Fibroblast of upper back skin (primary cell): ENCODE measurements around the gene KLRK1.
A peak's percentile ranks its signal among the peaks of the same experiment; 100 is the strongest.
"Not testable (repeated sequence)": the region's sequence is repeated elsewhere in the genome, so short reads cannot be mapped to it uniquely, and the experiment has no call there.

Experiments used
- DNase-seq: peaks from one replicate; pipeline ENCODE4 v3.0.0-alpha.2; 2013

KLRK1 gene

GRCh38 chr12:10387498-10387897 lies 2.3 kb downstream of the KLRK1 start:
- not testable (repeated sequence) for DNase-seq

- no peak for DNase-seq
Measured at GRCh38 chr12:10386857-10387256, 3.0 kb downstream of the KLRK1 start.

- peak; percentile 86 for DNase-seq
Measured at GRCh38 chr12:10385166-10385613, 4.7 kb downstream of the KLRK1 start.

GRCh38 chr12:10384191-10384590 lies 5.7 kb downstream of the KLRK1 start:
- no peak for DNase-seq

GRCh38 chr12:10381928-10382628 lies 7.8 kb downstream of the KLRK1 start:
- no peak for DNase-seq

- DNase-seq: not testable (repeated sequence)
Measured at GRCh38 chr12:10378737-10379136, 11.1 kb downstream of the KLRK1 start.

GRCh38 chr12:10374624-10375018 lies 15.2 kb downstream of the KLRK1 start:
- no peak for DNase-seq

GRCh38 chr12:10372559-10372958 lies 17.3 kb downstream of the KLRK1 start:
- no peak for DNase-seq

- DNase-seq: not testable (repeated sequence)
Measured at GRCh38 chr12:10371893-10372535, 17.8 kb downstream of the KLRK1 start.

GRCh38 chr12:10369557-10370415 lies 20.1 kb downstream of the KLRK1 start:
- DNase-seq: no peak

GRCh38 chr12:10368206-10369171 lies 21.4 kb downstream of the KLRK1 start:
- DNase-seq: no peak

GRCh38 chr12:10367714-10368113 lies 22.1 kb downstream of the KLRK1 start:
- not testable (repeated sequence) for DNase-seq

- DNase-seq: peak; percentile 46
Measured at GRCh38 chr12:10366875-10367274, 23.0 kb downstream of the KLRK1 start.

- DNase-seq: peak; percentile 54
Measured at GRCh38 chr12:10365696-10366405, 24.0 kb downstream of the KLRK1 start.

GRCh38 chr12:10364815-10365622 lies 24.8 kb downstream of the KLRK1 start:
- peak; percentile 83 for DNase-seq

GRCh38 chr12:10363914-10364814 lies 25.7 kb downstream of the KLRK1 start:
- peak; percentile 43 for DNase-seq

- DNase-seq: no peak
Measured at GRCh38 chr12:10363658-10363913, 26.3 kb downstream of the KLRK1 start.

GRCh38 chr12:10362828-10363657 lies 26.8 kb downstream of the KLRK1 start:
- peak; percentile 28 for DNase-seq

- DNase-seq: no peak
Measured at GRCh38 chr12:10362325-10362724, 27.5 kb downstream of the KLRK1 start.
